NCI-H2081 (cell line): ENCODE results near the gene SLC25A29.

Experiments used
- DNase-seq, 2 experiments: peaks; one replicate each; lab custom pipeline; 2025; lab: John Stamatoyannopoulos, UW

Gene SLC25A29

GRCh38 chr14:100281286-100282082 is 24.8 kb downstream of the SLC25A29 start:
- DNase-seq, result no peak

DNA sequence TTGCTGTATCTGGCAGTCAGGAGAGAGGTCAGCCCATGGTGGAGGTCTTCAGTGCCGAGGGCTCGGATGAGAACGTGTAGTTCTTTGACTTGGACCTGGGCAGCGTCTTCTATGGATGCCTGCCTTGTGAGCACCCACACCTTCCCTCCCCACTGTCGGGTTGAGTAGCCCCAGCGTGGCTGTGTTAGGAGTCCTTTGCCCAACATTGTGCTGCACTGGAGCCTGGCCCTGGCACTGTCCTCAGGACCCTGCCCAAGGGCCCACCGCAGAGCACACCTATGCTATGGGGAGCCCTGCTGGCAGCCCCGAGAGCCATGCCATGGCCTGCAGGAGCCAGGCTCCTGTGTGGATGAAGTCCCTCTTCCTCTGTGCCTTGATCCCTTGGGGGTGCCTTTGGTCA is 26.7 kb downstream of the SLC25A29 start:
- DNase-seq, result no peak

DNA sequence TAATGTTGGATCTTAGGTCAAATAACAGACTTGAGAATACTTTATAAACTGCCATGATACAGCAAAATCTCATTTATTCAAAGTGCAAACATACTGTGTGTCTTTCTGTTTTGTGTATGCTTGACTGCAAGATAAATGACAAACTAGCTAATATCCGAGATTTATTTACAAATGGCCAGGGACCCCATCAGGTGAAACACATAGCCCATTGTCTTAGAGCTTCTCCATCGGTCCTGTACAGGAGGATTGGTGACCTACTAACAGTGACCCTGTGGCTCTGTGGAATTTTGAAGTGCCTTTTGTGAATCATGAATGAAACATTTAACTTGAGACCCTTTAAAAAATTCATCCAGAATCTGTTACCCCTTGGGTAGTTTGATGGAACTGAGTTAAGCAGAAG is 27.1 kb downstream of the SLC25A29 start:
- no peak for DNase-seq

- DNase-seq, result no peak
Measured at GRCh38 chr14:100278702-100279101, 27.5 kb downstream of the SLC25A29 start.

DNA sequence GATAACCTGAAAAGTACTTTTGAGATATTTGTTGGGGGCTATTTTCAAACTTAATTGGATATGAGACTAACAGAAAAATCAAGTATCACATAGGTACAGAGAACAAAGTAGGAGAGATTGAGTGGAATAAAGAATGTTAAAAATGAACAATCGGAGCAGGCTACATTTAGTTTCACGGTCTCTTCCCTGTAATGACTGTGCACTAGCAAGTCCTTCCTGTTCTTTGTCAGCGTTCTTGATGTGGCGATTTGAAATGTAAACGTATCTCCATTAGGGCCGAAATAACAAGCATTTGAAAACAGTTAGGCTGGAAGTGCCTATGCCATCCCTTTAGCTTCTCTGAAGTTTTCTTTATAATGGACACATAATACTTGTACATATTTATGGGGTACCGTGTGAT is 31.0 kb downstream of the SLC25A29 start:
- peak in 1 of 2 experiments; percentile 53 for DNase-seq

- no peak for DNase-seq
Measured at GRCh38 chr14:100274250-100274649, 32.0 kb downstream of the SLC25A29 start.

DNA sequence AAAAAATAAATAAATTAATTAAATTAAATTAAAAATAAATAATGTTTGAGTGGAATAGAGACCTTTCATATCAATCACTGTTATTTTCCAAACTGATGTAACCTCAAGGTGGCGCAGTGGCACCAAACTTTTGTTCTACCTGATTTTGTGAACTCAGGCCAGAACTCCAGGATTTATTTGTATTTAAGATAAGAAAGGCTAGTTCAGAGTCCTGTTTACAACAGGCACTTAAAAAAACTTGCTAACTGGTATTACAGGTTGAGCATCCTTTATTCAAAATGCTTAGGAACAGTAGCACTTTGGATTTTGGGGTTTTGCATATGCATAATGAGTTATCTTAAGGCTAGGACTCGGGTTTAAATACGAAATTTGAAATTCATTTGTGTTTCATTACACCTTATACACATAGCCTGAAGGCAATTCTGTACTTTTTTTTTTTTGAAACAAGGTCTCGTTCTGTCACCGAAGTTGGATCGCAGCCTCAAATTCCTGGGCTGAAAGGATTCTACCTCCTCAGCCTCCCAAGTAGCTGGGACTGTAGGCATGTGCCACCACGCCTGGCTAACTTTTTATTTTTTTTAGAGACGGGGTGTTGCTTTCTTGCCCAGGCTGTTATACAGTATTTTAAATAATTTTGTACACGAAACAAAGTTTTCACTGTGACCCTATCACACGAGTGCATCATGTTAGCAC is 34.9 kb downstream of the SLC25A29 start:
- peak; percentile 15 to 35 for DNase-seq

GRCh38 chr14:100268591-100269207 is 37.5 kb downstream of the SLC25A29 start:
- no peak for DNase-seq

DNA sequence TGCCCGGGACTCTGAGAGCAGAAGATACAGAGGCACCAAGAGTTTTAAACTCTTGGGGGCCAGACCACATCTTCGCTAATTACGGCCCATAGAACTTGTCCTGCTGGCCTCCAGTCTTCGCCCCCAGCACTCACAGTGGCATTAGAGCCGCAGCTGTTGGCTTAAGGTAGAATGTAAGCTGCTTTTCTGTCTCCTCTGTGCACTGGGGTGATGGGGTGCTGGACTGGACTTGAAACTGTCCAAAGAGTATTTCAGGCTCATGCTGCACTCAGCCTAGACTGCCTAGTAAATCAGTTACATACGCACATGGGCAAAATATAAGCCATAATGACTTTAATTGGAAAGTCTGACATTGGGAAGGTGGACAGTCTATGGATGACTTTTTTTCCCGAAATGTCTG is 38.3 kb downstream of the SLC25A29 start:
- no peak for DNase-seq

- no peak for DNase-seq
Measured at GRCh38 chr14:100263141-100263540, 43.1 kb downstream of the SLC25A29 start.

DNA sequence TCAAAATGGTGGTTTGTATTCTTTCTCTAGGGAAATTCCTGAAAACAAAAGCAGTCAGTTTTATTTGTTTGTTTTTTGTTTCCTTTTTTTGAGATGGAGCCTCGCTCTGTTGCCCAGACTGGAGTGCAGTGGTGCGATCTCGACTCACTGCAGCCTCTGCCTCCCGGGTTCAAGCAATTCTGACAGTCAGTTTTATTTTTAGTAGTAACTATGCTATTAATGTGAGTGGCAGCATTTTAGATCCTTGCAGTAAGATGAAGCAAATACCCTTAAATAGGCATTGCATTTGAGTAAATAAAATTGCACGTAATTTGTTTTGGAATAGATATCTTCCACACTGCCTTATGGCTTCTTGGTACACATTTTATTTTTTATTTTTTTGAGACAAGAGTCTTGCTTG is 43.7 kb downstream of the SLC25A29 start:
- DNase-seq, result no peak

DNA sequence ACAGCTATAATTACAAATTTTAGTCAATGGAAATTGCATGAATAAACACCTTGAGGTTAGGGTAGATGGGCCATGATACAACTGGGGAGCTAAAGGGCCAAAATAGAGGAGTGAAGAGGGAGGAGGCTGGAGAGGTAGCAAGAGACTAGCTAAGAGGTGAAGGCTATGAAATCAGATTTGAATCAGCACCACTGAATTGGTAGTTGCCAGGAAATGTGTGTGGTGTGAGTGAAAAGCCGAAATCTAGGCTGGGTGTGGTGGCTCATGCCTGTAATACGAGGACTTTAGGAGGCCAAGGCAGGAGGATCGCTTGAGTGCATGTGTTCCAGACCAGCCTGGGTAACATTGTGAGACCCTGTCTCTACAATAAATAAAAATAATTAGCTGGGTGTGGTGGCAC is 44.6 kb downstream of the SLC25A29 start:
- no peak for DNase-seq

DNA sequence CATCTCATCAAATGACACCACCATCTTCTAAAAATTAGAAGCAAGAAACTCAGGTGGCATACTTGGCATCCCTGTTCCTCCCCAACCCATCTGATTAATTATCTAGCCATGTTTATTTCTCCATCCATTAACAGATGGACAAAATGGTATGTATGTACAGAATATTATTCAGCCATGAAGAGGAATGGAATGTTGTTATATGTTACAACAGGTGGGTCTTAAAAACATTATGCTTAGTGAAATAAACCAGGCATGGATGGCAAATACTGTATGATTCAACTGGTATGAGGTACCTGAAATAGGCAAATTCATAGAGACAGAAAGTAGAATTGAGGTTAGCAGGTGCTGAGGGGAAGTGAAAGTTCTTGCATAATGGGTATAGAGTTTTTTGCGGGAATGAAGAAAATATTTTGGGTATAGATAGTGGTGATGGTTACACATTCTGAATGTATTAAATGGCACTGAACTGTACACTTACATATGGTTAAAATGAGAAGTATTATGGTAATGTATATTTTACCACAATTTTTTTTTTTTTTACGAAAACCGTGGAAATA is 49.8 kb downstream of the SLC25A29 start:
- DNase-seq, result no peak

DNA sequence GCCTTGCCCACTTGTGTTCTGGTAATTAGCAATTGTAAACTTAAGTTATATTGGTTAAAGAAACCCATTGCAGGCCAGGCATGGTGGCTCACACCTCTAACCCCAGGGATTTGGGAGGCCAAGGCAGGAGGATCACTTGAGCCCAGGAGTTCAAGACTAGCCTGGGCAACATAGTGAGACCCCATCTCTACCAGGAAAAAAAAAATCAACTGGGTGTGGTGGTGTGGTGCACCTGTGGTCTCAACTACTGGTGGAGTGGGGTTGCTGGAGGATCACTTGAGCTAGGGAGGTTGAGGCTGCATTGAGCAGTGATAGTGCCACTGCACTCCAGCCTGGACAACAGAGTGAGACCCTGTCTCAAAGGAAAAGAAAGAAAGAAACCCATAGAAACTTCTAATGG is 53.6 kb downstream of the SLC25A29 start:
- no peak for DNase-seq

- DNase-seq, result no peak
Measured at GRCh38 chr14:100250732-100251465, 55.3 kb downstream of the SLC25A29 start.

GRCh38 chr14:100246809-100247428 is 59.3 kb downstream of the SLC25A29 start:
- peak; percentile 40 to 67 for DNase-seq

DNA sequence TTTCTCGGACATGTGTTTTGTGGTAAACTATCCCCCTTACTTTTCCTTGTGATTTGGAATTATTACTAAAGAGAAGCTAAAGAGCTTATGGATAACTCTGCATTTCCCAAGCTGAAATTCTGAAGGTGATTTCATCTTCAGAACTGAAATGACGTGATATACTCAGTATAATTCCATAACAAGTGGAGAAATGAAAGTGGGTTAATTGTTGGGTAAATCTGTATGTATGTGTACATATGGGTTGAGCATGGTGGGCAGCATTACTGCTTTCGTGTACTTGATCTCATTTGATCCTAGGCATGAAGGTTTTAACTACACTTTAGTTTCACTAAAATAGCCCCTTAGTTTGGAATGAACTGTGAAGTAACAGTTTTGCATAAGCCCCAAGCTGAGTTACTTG is 63.2 kb downstream of the SLC25A29 start:
- no peak for DNase-seq

DNA sequence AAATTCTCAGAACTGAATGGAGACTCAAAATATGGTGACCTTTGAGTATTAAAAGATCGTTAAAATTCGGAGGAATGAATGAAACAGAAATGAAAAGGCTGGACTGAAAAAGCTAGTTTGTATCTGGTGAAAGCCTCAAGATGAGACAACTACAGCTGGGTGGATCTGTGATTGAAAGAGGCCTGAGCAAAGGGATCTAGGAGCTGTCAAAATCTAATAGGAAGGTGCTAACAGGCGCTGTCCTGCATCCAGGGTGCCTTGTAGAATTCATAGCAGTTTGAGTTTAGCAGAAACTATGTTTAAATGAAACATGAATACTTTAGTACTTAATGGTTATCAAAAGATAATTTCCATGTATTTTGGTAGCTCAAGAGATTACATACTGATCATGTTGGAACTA is 65.0 kb downstream of the SLC25A29 start:
- no peak for DNase-seq
